ENCODE measurements around the gene GOLGA6L7.
"Not testable (repeated sequence)": the region's sequence is repeated elsewhere in the genome, so short reads cannot be mapped to it uniquely, and the experiment has no call there.

The GOLGA6L7 gene

GRCh38 chr15:28848521-28848920 is at the start of gene GOLGA6L7:
Gene GOLGA6L7, minus strand, starts transcription at chr15:28848644. Its CDS starts 95 bp downstream, at chr15:28848549.
- not testable (repeated sequence) for DNase-seq (ENCODE audit: low spot score)

GRCh38 chr15:28897861-28898585 is 49.6 kb upstream of the GOLGA6L7 start:
- no peak for DNase-seq (ENCODE audit: low spot score)

GRCh38 chr15:28896951-28897350 is 48.5 kb upstream of the GOLGA6L7 start:
- no peak for DNase-seq (ENCODE audit: low spot score)

- DNase-seq (ENCODE audit: low spot score): no peak
Measured at GRCh38 chr15:28895566-28895965, 47.1 kb upstream of the GOLGA6L7 start.

- DNase-seq (ENCODE audit: low spot score): no peak
Measured at GRCh38 chr15:28895146-28895545, 46.7 kb upstream of the GOLGA6L7 start.

GRCh38 chr15:28894631-28895030 is 46.2 kb upstream of the GOLGA6L7 start:
- DNase-seq (ENCODE audit: low spot score): no peak

GRCh38 chr15:28892789-28893610 is 44.6 kb upstream of the GOLGA6L7 start:
- DNase-seq (ENCODE audit: low spot score): no peak

- DNase-seq (ENCODE audit: low spot score): no peak
Measured at GRCh38 chr15:28891588-28891987, 43.1 kb upstream of the GOLGA6L7 start.

- peak; percentile 30 for DNase-seq (ENCODE audit: low spot score)
Measured at GRCh38 chr15:28890711-28891495, 42.5 kb upstream of the GOLGA6L7 start.

- DNase-seq (ENCODE audit: low spot score): not testable (repeated sequence)
Measured at GRCh38 chr15:28890291-28890690, 41.8 kb upstream of the GOLGA6L7 start.

- not testable (repeated sequence) for DNase-seq (ENCODE audit: low spot score)
Measured at GRCh38 chr15:28889871-28890270, 41.4 kb upstream of the GOLGA6L7 start.

- DNase-seq (ENCODE audit: low spot score): no peak
Measured at GRCh38 chr15:28889346-28889745, 40.9 kb upstream of the GOLGA6L7 start.

GRCh38 chr15:28888900-28889299 is 40.5 kb upstream of the GOLGA6L7 start:
- no peak for DNase-seq (ENCODE audit: low spot score)

- no peak for DNase-seq (ENCODE audit: low spot score)
Measured at GRCh38 chr15:28888302-28888894, 40.0 kb upstream of the GOLGA6L7 start.

GRCh38 chr15:28887339-28888174 is 39.1 kb upstream of the GOLGA6L7 start:
- DNase-seq (ENCODE audit: low spot score): no peak

- DNase-seq (ENCODE audit: low spot score): peak; percentile 13
Measured at GRCh38 chr15:28886431-28887338, 38.2 kb upstream of the GOLGA6L7 start.

GRCh38 chr15:28885630-28886430 is 37.4 kb upstream of the GOLGA6L7 start, which contains the start of gene APBA2:
Gene APBA2, plus strand, starts transcription at chr15:28885974. Its CDS starts 167,911 bp downstream, at chr15:29053885.
- peak; percentile 40 for DNase-seq (ENCODE audit: low spot score)

- no peak for DNase-seq (ENCODE audit: low spot score)
Measured at GRCh38 chr15:28885128-28885629, 36.7 kb upstream of the GOLGA6L7 start.

Measured in CD4-positive, alpha-beta T cell treated with Interleukin-2 at 100 ng/mL for 4 hours (primary cell).